ENCODE measurements around the gene HSPA12A. TPM values are rescaled to one million over a fixed set of nuclear protein-coding genes. Genes with fewer than 3 reads are reported as not detected.

The HSPA12A gene
- total and polyA plus RNA-seq, 9 of the 15 experiments (the other 6 are each of a cell fraction or from before 2014, with no cell fraction given), result 0.01 to 0.18 (median 0.04) TPM; not detected in 4

DNA sequence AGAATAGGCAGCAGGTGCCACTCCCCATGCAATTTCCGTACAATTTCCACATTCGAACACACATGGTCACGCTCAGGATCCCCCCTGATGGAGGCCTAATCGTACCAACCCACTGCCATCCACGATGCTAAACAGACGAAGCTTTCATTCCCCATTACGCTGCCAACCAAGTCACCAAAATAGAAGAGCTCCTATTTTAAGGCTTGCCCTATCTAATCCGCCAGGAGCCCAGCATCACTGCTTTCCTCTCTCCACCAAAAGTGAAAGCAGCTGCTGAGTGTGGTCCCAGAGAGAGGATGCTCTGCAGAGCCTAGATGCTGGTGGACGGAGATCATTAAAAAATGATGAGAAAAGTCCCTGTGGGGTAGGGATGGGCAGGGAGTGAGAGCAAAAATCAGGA lies 43.3 kb downstream of the HSPA12A start (continued):
- TF ChIP-seq IFI16 (CRISPR knock-in tag; IDR thresholded peaks at IDR 0.05) (no peak), RFX7 (CRISPR knock-in tag; IDR thresholded peaks at IDR 0.05) (no peak), SIN3A (IDR thresholded peaks at IDR 0.05; ENCODE audit: borderline replicate concordance in 2 of 2, control insufficient read depth in 1 of 2, low read depth in 2 of 2, low read length in 2 of 2) (no peak), CHD2 (IDR thresholded peaks at IDR 0.05; ENCODE audit: low read depth, low read length) (no peak)
- TF ChIP-seq, protein P1, sequence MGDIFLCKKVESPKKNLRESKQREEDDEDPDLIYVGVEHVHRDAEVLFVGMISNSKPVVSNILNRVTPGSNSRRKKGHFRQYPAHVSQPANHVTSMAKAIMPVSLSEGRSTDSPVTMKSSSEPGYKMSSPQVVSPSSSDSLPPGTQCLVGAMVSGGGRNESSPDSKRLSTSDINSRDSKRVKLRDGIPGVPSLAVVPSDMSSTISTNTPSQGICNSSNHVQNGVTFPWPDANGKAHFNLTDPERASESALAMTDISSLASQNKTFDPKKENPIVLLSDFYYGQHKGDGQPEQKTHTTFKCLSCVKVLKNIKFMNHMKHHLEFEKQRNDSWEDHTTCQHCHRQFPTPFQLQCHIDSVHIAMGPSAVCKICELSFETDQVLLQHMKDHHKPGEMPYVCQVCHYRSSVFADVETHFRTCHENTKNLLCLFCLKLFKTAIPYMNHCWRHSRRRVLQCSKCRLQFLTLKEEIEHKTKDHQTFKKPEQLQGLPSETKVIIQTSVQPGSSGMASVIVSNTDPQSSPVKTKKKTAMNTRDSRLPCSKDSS (IDR thresholded peaks at IDR 0.05; ENCODE audit: low read depth, partially characterized antibody), result no peak

DNA sequence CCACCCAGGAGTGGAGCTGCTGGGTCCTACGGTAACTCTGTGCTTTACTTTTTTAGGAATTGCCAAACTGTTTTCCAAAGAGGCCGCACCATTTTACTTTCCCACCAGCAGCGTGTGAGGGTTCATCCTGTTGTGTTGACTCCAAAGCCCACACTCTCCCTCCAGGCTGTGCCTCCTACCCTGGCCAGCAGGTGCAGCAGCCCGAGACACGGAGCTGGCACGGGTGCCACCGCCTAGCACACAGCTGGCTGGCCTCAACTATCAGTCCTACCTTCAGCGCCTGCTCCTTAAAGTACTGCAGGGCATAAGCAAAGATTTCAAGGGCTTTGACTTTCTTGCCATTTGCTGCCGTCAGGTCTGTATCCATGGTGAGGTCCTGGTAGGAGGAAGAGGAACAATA lies 44.0 kb downstream of the HSPA12A start:
- FAIRE-seq (no peak), ATAC-seq (no peak), DNase-seq (ENCODE audit: extremely low read depth in 1 of 4, low spot score in 3 of 4) (no peak)
- H3K9me3 ChIP-seq (replicated peaks; ENCODE audit: control insufficient read depth, insufficient read depth, low read depth, low read length), result no peaks in the 10 kb centered on the region
- H3K4me3 ChIP-seq, result no peak overlapping the region
- no peak overlapping the region for H2AFZ ChIP-seq (ENCODE audit: low read depth, low read length)
- no peaks in the 10 kb centered on the region for H4K20me1 ChIP-seq (replicated peaks; ENCODE audit: control insufficient read depth, insufficient read depth, low read length)
- in situ Hi-C loops (cut with MboI), result loop anchor here (25.0 kb wide), 1 partner anchor 89 kb away; no protein-coding TSS in a partner anchor
- no peaks in the 10 kb centered on the region for H3K79me2 ChIP-seq (ENCODE audit: control insufficient read depth, insufficient read depth, low read length)
- no peaks in the 10 kb centered on the region for H3K9me1 ChIP-seq (ENCODE audit: control insufficient read depth, insufficient read depth, low read length)
- POLR2A ChIA-PET, result no interaction called here
- TF ChIP-seq PHF8 (IDR thresholded peaks at IDR 0.05; ENCODE audit: borderline replicate concordance, low read length), result no peak
- TF ChIP-seq ARNT (IDR thresholded peaks at IDR 0.05), result no peak
- TF ChIP-seq MEF2D (tag; conservative IDR thresholded peaks at IDR 0.05; ENCODE audit: low read depth), result no peak
- no peak for TF ChIP-seq MEIS2 (IDR thresholded peaks at IDR 0.05; ENCODE audit: partially characterized antibody)
- TF ChIP-seq, protein P2, sequence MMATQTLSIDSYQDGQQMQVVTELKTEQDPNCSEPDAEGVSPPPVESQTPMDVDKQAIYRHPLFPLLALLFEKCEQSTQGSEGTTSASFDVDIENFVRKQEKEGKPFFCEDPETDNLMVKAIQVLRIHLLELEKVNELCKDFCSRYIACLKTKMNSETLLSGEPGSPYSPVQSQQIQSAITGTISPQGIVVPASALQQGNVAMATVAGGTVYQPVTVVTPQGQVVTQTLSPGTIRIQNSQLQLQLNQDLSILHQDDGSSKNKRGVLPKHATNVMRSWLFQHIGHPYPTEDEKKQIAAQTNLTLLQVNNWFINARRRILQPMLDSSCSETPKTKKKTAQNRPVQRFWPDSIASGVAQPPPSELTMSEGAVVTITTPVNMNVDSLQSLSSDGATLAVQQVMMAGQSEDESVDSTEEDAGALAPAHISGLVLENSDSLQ (IDR thresholded peaks at IDR 0.05), result no peak
- no peaks in the 10 kb centered on the region; a peak in 1 of 5 replicates for H3K27me3 ChIP-seq (ENCODE audit: control insufficient read depth in 2 of 2, insufficient read depth in 2 of 2, low read length in 2 of 2)
- no peak overlapping the region for H3K4me2 ChIP-seq (ENCODE audit: insufficient read depth, low read length)
- H3K9ac ChIP-seq (ENCODE audit: insufficient read depth in 1 of 2, low read depth in 2 of 2, low read length in 2 of 2), result no peak overlapping the region
- no TSS peak for BruUV-seq (replicated peaks)
- intact Hi-C loops (cut with micrococcal nuclease), result no loop called here
- H3K36me3 ChIP-seq (ENCODE audit: control insufficient read depth, insufficient read depth, low read length), result no peaks in the 10 kb centered on the region
- H3K4me1 ChIP-seq (replicated peaks in 1 of 2; ENCODE audit: control insufficient read depth in 2 of 2, insufficient read depth in 2 of 2, low read length in 2 of 2), result no peaks in the 10 kb centered on the region
- H3K27ac ChIP-seq (ENCODE audit: extremely low read depth, low read depth, low read length), result no peak overlapping the region
- CTCF ChIA-PET (ENCODE audit: low intra/inter-chr PET ratio), result no interaction called here
- 0% methylated on average over 9 of the region's 9 CpGs for WGBS (ENCODE audit: insufficient coverage, low coverage, missing lambda C conversion rate)

All from K562 (cell line).